ENCODE data around the gene CNTN1. TPM values are rescaled to one million over a fixed set of nuclear protein-coding genes. Genes with fewer than 3 reads are reported as not detected.

Gene CNTN1
- total RNA-seq, 1 donor from 2014 or later: 1.8 TPM

DNA sequence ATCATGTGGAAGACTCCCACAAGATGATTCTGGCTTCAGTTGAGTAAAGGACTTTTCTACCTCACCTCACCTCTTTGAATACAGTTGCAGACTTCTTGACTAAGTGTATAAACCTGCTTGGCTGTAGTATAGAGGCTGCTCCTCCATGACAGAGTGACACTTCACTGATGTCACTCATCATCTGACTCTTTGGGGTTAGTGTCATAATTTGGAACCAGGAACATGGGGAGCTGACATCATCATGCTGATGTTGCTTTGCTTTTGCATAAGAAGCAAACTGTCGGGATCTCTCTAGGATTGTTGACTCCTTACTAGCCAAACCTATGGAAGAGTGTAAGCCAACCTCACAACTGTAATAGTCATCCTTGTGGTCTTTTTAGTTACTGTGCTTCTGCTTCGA, 420.7 kb downstream of the CNTN1 start:
- TF ChIP-seq, protein P1, sequence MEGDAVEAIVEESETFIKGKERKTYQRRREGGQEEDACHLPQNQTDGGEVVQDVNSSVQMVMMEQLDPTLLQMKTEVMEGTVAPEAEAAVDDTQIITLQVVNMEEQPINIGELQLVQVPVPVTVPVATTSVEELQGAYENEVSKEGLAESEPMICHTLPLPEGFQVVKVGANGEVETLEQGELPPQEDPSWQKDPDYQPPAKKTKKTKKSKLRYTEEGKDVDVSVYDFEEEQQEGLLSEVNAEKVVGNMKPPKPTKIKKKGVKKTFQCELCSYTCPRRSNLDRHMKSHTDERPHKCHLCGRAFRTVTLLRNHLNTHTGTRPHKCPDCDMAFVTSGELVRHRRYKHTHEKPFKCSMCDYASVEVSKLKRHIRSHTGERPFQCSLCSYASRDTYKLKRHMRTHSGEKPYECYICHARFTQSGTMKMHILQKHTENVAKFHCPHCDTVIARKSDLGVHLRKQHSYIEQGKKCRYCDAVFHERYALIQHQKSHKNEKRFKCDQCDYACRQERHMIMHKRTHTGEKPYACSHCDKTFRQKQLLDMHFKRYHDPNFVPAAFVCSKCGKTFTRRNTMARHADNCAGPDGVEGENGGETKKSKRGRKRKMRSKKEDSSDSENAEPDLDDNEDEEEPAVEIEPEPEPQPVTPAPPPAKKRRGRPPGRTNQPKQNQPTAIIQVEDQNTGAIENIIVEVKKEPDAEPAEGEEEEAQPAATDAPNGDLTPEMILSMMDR (IDR thresholded peaks at IDR 0.05): no peak

DNA sequence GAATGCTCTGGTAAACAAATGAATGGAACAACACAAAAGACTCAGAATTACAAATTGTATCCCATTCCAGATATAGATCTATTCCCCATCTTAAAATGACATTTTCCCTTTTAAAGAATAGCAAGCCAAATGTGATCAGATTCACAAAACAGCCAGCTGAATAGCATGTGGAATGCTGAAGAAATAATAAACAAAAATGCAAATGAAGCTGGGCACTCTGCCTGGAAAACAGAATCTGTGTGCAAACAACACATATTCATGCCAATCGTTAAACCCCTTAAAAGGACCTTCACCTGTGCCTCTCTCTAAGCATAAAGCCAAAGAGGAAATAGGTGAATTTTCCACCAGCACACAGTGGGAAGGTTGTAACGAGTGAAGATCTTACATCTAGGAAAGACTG, 428.0 kb downstream of the CNTN1 start:
- no peaks in the 10 kb centered on the region for H3K9me3 Mint-ChIP-seq (ENCODE audit: low read depth)
- H3K4me1 Mint-ChIP-seq (ENCODE audit: low read depth): no peaks in the 10 kb centered on the region
- DNase-seq (ENCODE audit: low spot score): no peak
- H3K36me3 Mint-ChIP-seq (ENCODE audit: low read depth): no peaks in the 10 kb centered on the region
- no peak overlapping the region for H3K4me3 Mint-ChIP-seq (ENCODE audit: unreplicated experiment)
- no peak overlapping the region for H3K27ac Mint-ChIP-seq (ENCODE audit: unreplicated experiment)
- TF ChIP-seq, protein P1 (IDR thresholded peaks at IDR 0.05): no peak
- peaks cover 3% of the 10 kb centered on the region for H3K27me3 Mint-ChIP-seq (ENCODE audit: low read depth)

More for the DNA sequence above, 420.7 kb downstream of the CNTN1 start:
- Mint-ChIP-seq H3K4me1 (ENCODE audit: low read depth) (peaks cover 2% of the 10 kb centered on the region), H3K36me3 (ENCODE audit: low read depth) (no peaks in the 10 kb centered on the region), H3K9me3 (ENCODE audit: low read depth) (no peaks in the 10 kb centered on the region), H3K27ac (ENCODE audit: unreplicated experiment) (no peak overlapping the region), H3K4me3 (ENCODE audit: unreplicated experiment) (no peak overlapping the region), H3K27me3 (ENCODE audit: low read depth) (peaks cover 7% of the 10 kb centered on the region)
- DNase-seq (ENCODE audit: low spot score): no peak

DNA sequence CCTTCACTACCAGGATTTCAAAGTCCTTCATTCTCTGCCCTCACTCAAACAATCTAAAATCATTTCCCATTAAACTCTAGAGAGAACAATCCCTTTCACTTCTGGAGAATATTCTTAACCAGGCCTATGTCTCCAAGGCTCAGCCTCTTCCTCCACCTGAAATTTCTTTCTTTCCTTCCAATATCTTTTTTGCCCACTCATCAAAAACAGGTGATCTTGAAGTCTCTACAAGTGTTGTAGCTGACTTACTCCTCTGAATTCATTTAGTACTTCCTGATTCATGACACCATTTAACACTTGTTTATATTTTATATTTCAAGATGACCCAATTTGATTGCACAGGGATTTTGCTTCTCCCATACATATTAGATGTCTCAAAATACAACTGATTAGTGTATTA, 429.1 kb downstream of the CNTN1 start:
- Mint-ChIP-seq H3K27me3 (ENCODE audit: low read depth) (peaks cover 3% of the 10 kb centered on the region), H3K27ac (ENCODE audit: unreplicated experiment) (no peak overlapping the region), H3K36me3 (ENCODE audit: low read depth) (no peaks in the 10 kb centered on the region), H3K9me3 (ENCODE audit: low read depth) (peaks cover 1% of the 10 kb centered on the region), H3K4me1 (ENCODE audit: low read depth) (no peaks in the 10 kb centered on the region), H3K4me3 (ENCODE audit: unreplicated experiment) (no peak overlapping the region)
- no peak for DNase-seq (ENCODE audit: low spot score)
- TF ChIP-seq, protein P1 (IDR thresholded peaks at IDR 0.05): no peak

All from chondrocyte (in vitro differentiated cells).